ENCODE measurements around the gene VEGFC. TPM values are rescaled to one million over a fixed set of nuclear protein-coding genes. Genes with fewer than 3 reads are reported as not detected.
A peak's percentile ranks its signal among the peaks of the same experiment; 100 is the strongest.

VEGFC gene
- total RNA-seq, 1 experiment from 2014 or later: 15.7 TPM

GRCh38 chr4:176798540-176798939 lies 5.8 kb upstream of the VEGFC start:
- Histone ChIP-seq H3K27me3 (ENCODE audit: control insufficient read depth, insufficient read depth, low read length) (no peaks in the 10 kb centered on the region), H3K9me3 (ENCODE audit: control insufficient read depth, insufficient read depth, low read depth, low read length) (no peaks in the 10 kb centered on the region), H3K4me1 (ENCODE audit: control insufficient read depth, insufficient read depth, low read length) (peaks cover 12% of the 10 kb centered on the region; the same call in 1 of the 2 replicates), H3K27ac (ENCODE audit: low read length) (no peak overlapping the region), H3K4me3 (ENCODE audit: low read depth in 2 of 2, low read length in 2 of 2) (no peak overlapping the region), H3K36me3 (ENCODE audit: control insufficient read depth, insufficient read depth, low read length) (no peaks in the 10 kb centered on the region)
- DNase-seq (ENCODE audit: low read depth, low spot score): no peak
- ChIA-PET CTCF (no interaction called here), POLR2A (no interaction called here)
- BruUV-seq (replicated peaks): no TSS peak
- in situ Hi-C loops (cut with HindIII; ENCODE audit: low pct_unique_long_range_greater_than_20kb, low sequenced_read_pairs): no loop called here
- no peak for TF ChIP-seq CTCF (IDR thresholded peaks at IDR 0.05)
- TF ChIP-seq REST (IDR thresholded peaks at IDR 0.05; ENCODE audit: insufficient read depth in 1 of 2, low read depth in 2 of 2, low read length in 1 of 2): no peak
- TF ChIP-seq POLR2AphosphoS5 (IDR thresholded peaks at IDR 0.05; ENCODE audit: low read depth, low read length): no peak
- TF ChIP-seq TCF7L2 (IDR thresholded peaks at IDR 0.05; ENCODE audit: low read depth, low read length): no peak
- no peak for TF ChIP-seq SIN3A (IDR thresholded peaks at IDR 0.05; ENCODE audit: borderline replicate concordance, insufficient read depth, low read depth, low read length)
- ATAC-seq: no peak
- intact Hi-C loops (cut with micrococcal nuclease; ENCODE audit: unreplicated experiment): no loop called here

GRCh38 chr4:176795441-176795840 lies 2.7 kb upstream of the VEGFC start:
- CTCF ChIA-PET: no interaction called here
- no TSS peak for BruUV-seq (replicated peaks)
- Histone ChIP-seq H3K9me3 (ENCODE audit: control insufficient read depth, insufficient read depth, low read depth, low read length) (no peaks in the 10 kb centered on the region), H3K4me1 (ENCODE audit: control insufficient read depth, insufficient read depth, low read length) (peaks cover 13% of the 10 kb centered on the region; the same call in 1 of the 2 replicates), H3K36me3 (ENCODE audit: control insufficient read depth, insufficient read depth, low read length) (no peaks in the 10 kb centered on the region), H3K4me3 (ENCODE audit: low read depth in 2 of 2, low read length in 2 of 2) (no peak overlapping the region), H3K27ac (ENCODE audit: low read length) (0 out of 2 replicates have a peak overlapping the region, but pooled peaks have one; percentile 1), H3K27me3 (ENCODE audit: control insufficient read depth, insufficient read depth, low read length) (no peaks in the 10 kb centered on the region)
- TF ChIP-seq SIN3A (IDR thresholded peaks at IDR 0.05; ENCODE audit: borderline replicate concordance, insufficient read depth, low read depth, low read length) (no peak), TCF7L2 (IDR thresholded peaks at IDR 0.05; ENCODE audit: low read depth, low read length) (no peak), REST (IDR thresholded peaks at IDR 0.05; ENCODE audit: insufficient read depth in 1 of 2, low read depth in 2 of 2, low read length in 1 of 2) (no peak)
- DNase-seq (ENCODE audit: low read depth, low spot score) (no peak), ATAC-seq (no peak)
- POLR2A ChIA-PET: no interaction called here
- in situ Hi-C loops (cut with HindIII; ENCODE audit: low pct_unique_long_range_greater_than_20kb, low sequenced_read_pairs) (no loop called here), intact Hi-C loops (cut with micrococcal nuclease; ENCODE audit: unreplicated experiment) (no loop called here)
